GM10847 (cell line): ENCODE data around the gene CENATAC.
A peak's percentile ranks its signal among the peaks of the same experiment; 100 is the strongest.

ENCODE experiments used
- POLR2A ChIP-seq: IDR thresholded peaks from 2 replicates; pipeline ENCODE4 v1.6.1; 2011; ENCODE audit not compliant: insufficient read length; ENCODE audit errors: extremely low read depth

The CENATAC gene

GRCh38 chr11:119041821-119042514, 44.0 kb downstream of the CENATAC start:
- TF ChIP-seq POLR2A: no peak

- TF ChIP-seq POLR2A: no peak
Observed at GRCh38 chr11:119042927-119043326, 45.0 kb downstream of the CENATAC start.

- TF ChIP-seq POLR2A: no peak
Observed at GRCh38 chr11:119044708-119045107, 46.8 kb downstream of the CENATAC start.

- no peak for TF ChIP-seq POLR2A
Observed at GRCh38 chr11:119046489-119046888, 48.6 kb downstream of the CENATAC start.

- no peak for TF ChIP-seq POLR2A
Observed at GRCh38 chr11:119047205-119047604, 49.3 kb downstream of the CENATAC start.

GRCh38 chr11:119048644-119049043, 50.7 kb downstream of the CENATAC start:
- no peak for TF ChIP-seq POLR2A

GRCh38 chr11:119049081-119049480, 51.1 kb downstream of the CENATAC start:
- no peak for TF ChIP-seq POLR2A

GRCh38 chr11:119051440-119052162, 53.7 kb downstream of the CENATAC start:
- no peak for TF ChIP-seq POLR2A

GRCh38 chr11:119052163-119052814, 54.4 kb downstream of the CENATAC start:
- TF ChIP-seq POLR2A: peak; percentile 31

- no peak for TF ChIP-seq POLR2A
Observed at GRCh38 chr11:119054418-119054817, 56.5 kb downstream of the CENATAC start.

GRCh38 chr11:119055901-119056300, 58.0 kb downstream of the CENATAC start:
- TF ChIP-seq POLR2A: no peak

GRCh38 chr11:119056421-119056999, 58.6 kb downstream of the CENATAC start:
- TF ChIP-seq POLR2A: no peak

- TF ChIP-seq POLR2A: peak; percentile 68
Observed at GRCh38 chr11:119057000-119057769, 59.2 kb downstream of the CENATAC start, which contains the start of gene HYOU1. HYOU1 (minus strand) TSS chr11:119057205; CDS start chr11:119056160, 1,045 bp downstream.

GRCh38 chr11:119061256-119061655, 63.3 kb downstream of the CENATAC start:
- TF ChIP-seq POLR2A: no peak

- TF ChIP-seq POLR2A: no peak
Observed at GRCh38 chr11:119062779-119063178, 64.8 kb downstream of the CENATAC start.

GRCh38 chr11:119065369-119065768, 67.4 kb downstream of the CENATAC start:
- TF ChIP-seq POLR2A: no peak
